K562 (cell line): ENCODE measurements around the gene ZBTB20. TPM values are rescaled to one million over a fixed set of nuclear protein-coding genes. Genes with fewer than 3 reads are reported as not detected.

ENCODE experiments used
- ATAC-seq: fragments of 200-7000 bp; cut with Tn5 transposase; 3 replicates; pipeline ENCODE4 v1.9.1; 2020; ENCODE audit warnings: moderate library complexity
- BruUV-seq: library from RNA; stranded (reverse); fragments of 400-500 nt; replicated peaks from 2 replicates; lab custom pipeline; 2021; lab: Mats Ljungman, UMichigan
- CTCF ChIA-PET: fragments of 300-600 bp; formaldehyde crosslinking; extraction: SDS; loops from one replicate; lab custom pipeline; 2021; ENCODE audit warnings: low intra/inter-chr PET ratio; lab: Yijun Ruan, JAX
- POLR2A ChIA-PET: fragments of 300-600, 350-650 bp; sonication (Branson Sonifier 250); formaldehyde crosslinking; extraction: SDS; loops from one replicate; lab custom pipeline; 2021; ENCODE audit warnings: antibody characterized with exemption, inconsistent platforms; lab: Yijun Ruan, JAX
- DNase-seq, 4 experiments: peaks; one replicate each; pipeline versions ENCODE4 v3.0.0 to v3.0.0-alpha.2; 2011 to 2018; ENCODE audit warnings: low spot score in 3 of 4, mixed read lengths in 3 of 4; ENCODE audit errors: extremely low read depth in 1 of 4
- FAIRE-seq: peaks from 2 replicates; lab custom pipeline; 2011; peaks lifted over from hg19 to GRCh38; lab: Jason Lieb, UNC
- H2AFZ ChIP-seq: 2 replicates; pipeline ENCODE4 v1.6.0; 2011; ENCODE audit warnings: low read depth, low read length, control low read depth, inconsistent platforms
- H3K27ac ChIP-seq: fragments of 200-600 bp; 3 replicates; pipeline ENCODE4 v1.8.0; 2011; ENCODE audit warnings: low read depth, mild to moderate bottlenecking, control low read depth, inconsistent platforms, low read length, moderate library complexity, mixed read lengths; ENCODE audit errors: extremely low read depth
- H3K27me3 ChIP-seq, 2 experiments: fragments of 300-600 bp in 1 of 2; 2 replicates in 1 of 2; 3 replicates in 1 of 2; pipeline versions ENCODE4 v1.6.0 to v1.8.0; 2011; ENCODE audit warnings: inconsistent platforms in 2 of 2, low read length in 2 of 2, mild to moderate bottlenecking in 1 of 2, mixed read lengths in 1 of 2, moderate library complexity in 1 of 2; ENCODE audit not compliant: control insufficient read depth in 2 of 2, insufficient read depth in 2 of 2
- H3K36me3 ChIP-seq: fragments of 300-600 bp; 3 replicates; pipeline ENCODE4 v1.8.0; 2011; ENCODE audit warnings: mild to moderate bottlenecking, low read length, inconsistent platforms; ENCODE audit not compliant: control insufficient read depth, insufficient read depth
- H3K4me1 ChIP-seq, 2 experiments: fragments of 200-600 bp in 1 of 2; replicated peaks in 1 of 2; 2 replicates in 1 of 2; 3 replicates in 1 of 2; pipeline versions ENCODE4 v1.5.1 to v1.8.0; 2011; ENCODE audit warnings: inconsistent platforms in 2 of 2, low read length in 2 of 2, mild to moderate bottlenecking in 1 of 2, mixed read lengths in 1 of 2, moderate library complexity in 1 of 2; ENCODE audit not compliant: control insufficient read depth in 2 of 2, insufficient read depth in 2 of 2
- H3K4me2 ChIP-seq: 2 replicates; pipeline ENCODE4 v1.6.1; 2011; ENCODE audit warnings: low read length, control low read depth, inconsistent platforms, mixed read lengths; ENCODE audit not compliant: insufficient read depth
- H3K4me3 ChIP-seq: fragments of 200-600 bp; sonication (generic), shearing (Covaris generic); 2 replicates; pipeline ENCODE4 v1.5.1; 2016; ENCODE audit warnings: control low read depth, inconsistent platforms
- H3K79me2 ChIP-seq: fragments of 200-600 bp; 3 replicates; pipeline ENCODE4 v1.8.0; 2011; ENCODE audit warnings: low read length, inconsistent platforms; ENCODE audit not compliant: control insufficient read depth, insufficient read depth
- H3K9ac ChIP-seq, 2 experiments: 2 replicates each; pipeline versions ENCODE4 v1.6.0 to v1.6.1; 2011; ENCODE audit warnings: low read depth in 2 of 2, low read length in 2 of 2, control low read depth in 1 of 2, inconsistent platforms in 1 of 2, mild to moderate bottlenecking in 1 of 2, mixed read lengths in 1 of 2; ENCODE audit not compliant: insufficient read depth in 1 of 2
- H3K9me1 ChIP-seq: one replicate; pipeline ENCODE4 v1.6.0; 2011; ENCODE audit warnings: inconsistent platforms, mild to moderate bottlenecking, low read length, moderate library complexity; ENCODE audit not compliant: control insufficient read depth, insufficient read depth
- H3K9me3 ChIP-seq: replicated peaks from 2 replicates; pipeline ENCODE4 v1.5.1; 2011; ENCODE audit warnings: low read depth, low read length, inconsistent platforms; ENCODE audit not compliant: control insufficient read depth, insufficient read depth
- H4K20me1 ChIP-seq: replicated peaks from 2 replicates; pipeline ENCODE4 v1.6.1; 2011; ENCODE audit warnings: low read length, inconsistent platforms, mixed read lengths; ENCODE audit not compliant: control insufficient read depth, insufficient read depth
- CREB1 ChIP-seq, 2 experiments: sonication (generic) in 1 of 2; formaldehyde crosslinking in 1 of 2; IDR thresholded peaks; 2 replicates each; pipeline versions ENCODE4 v1.6.1 to v1.8.0; 2012 to 2022; ENCODE audit warnings: inconsistent platforms in 1 of 2, mild to moderate bottlenecking in 1 of 2, missing genetic modification reagents in 1 of 2, moderate library complexity in 1 of 2
- E2F6 ChIP-seq, 2 experiments: IDR thresholded peaks; 2 replicates each; pipeline ENCODE4 v1.6.1; 2011; ENCODE audit warnings: borderline replicate concordance in 1 of 2, control low read depth in 1 of 2, low read depth in 1 of 2, low read length in 1 of 2, mild to moderate bottlenecking in 1 of 2, mixed read lengths in 1 of 2, moderate library complexity in 1 of 2; ENCODE audit not compliant: insufficient read depth in 1 of 2, insufficient read length in 1 of 2, poor library complexity in 1 of 2, severe bottlenecking in 1 of 2; ENCODE audit errors: extremely low read depth in 1 of 2
- PHB2 ChIP-seq: fragments of 450-650 bp; IDR thresholded peaks from 2 replicates; pipeline ENCODE4 v1.6.1; 2017; ENCODE audit warnings: low read depth
- ZNF165 ChIP-seq: fragments of 250-450 bp; sonication (Bioruptor Pico); IDR thresholded peaks from 2 replicates; pipeline ENCODE4 v1.4.0; 2020; ENCODE audit warnings: borderline replicate concordance
- WGBS: fragments of 100-300 bp; shearing (Covaris generic); methylation state at CpG from one replicate; pipeline ENCODE4 v1.1.6; 2016; ENCODE audit warnings: low coverage, mixed read lengths; ENCODE audit not compliant: insufficient coverage; ENCODE audit errors: missing lambda C conversion rate; 5-methylcytosine and 5-hydroxymethylcytosine counted together
- in situ Hi-C: fragments of 300-500 bp; cut with MboI; formaldehyde crosslinking; loops from 4 replicates; pipeline ENCODE4 v1.15.0; 2018; ENCODE audit warnings: inconsistent platforms, mixed read lengths
- intact Hi-C: fragments of 100-400 bp; cut with micrococcal nuclease; formaldehyde crosslinking; loops from 2 replicates; pipeline ENCODE4 v1.14.2; 2022
- polyA plus RNA-seq, 8 experiments: library from polyadenylated mRNA; depleted of rRNA in 4 of 8; stranded (reverse) in 5 of 8; unstranded in 3 of 8; fragments of >200 nt; fragmentation: Nextera tagmentation in 2 of 8; fragmentation: Illumina TruSeq in 1 of 8; extraction: Ambion mirVana in 2 of 8; extraction: Trizol in 1 of 8; gene quantifications; 2 replicates each; pipeline versions ENCODE4 v1.2.1 to v1.2.3, GENCODE V29; 2011 to 2014; ENCODE audit warnings: inconsistent platforms in 1 of 8, missing spikeins in 1 of 8
- total RNA-seq, 7 experiments: library from RNA; depleted of rRNA in 6 of 7; stranded (reverse); fragments of >200 nt in 6 of 7; fragmentation: Illumina TruSeq in 2 of 7; extraction: Trizol in 2 of 7; gene quantifications; 2 replicates each; pipeline versions ENCODE4 v1.2.1 to v1.2.3, GENCODE V29; 2011 to 2021; ENCODE audit warnings: low replicate concordance in 1 of 7

Gene ZBTB20
- total and polyA plus RNA-seq, 9 of the 15 experiments (the other 6 are each of a cell fraction or from before 2014, with no cell fraction given) = 0.17 to 1.7 (median 0.45) TPM

- TF ChIP-seq E2F6 (IDR thresholded peaks at IDR 0.05; ENCODE audit: borderline replicate concordance in 1 of 2, extremely low read depth in 1 of 2, insufficient read depth in 1 of 2, insufficient read length in 1 of 2, low read depth in 1 of 2, low read length in 1 of 2, poor library complexity in 1 of 2, severe bottlenecking in 1 of 2) (no peak), CREB1 (IDR thresholded peaks at IDR 0.05) (no peak), CREB1 (CRISPR knock-in tag; IDR thresholded peaks at IDR 0.05) (no peak)
These were observed 652.6 kb downstream of the ZBTB20 start (continued) for GRCh38 chr3:114494498-114494897.

- Histone ChIP-seq H3K27me3 (no peaks in the 10 kb centered on the region), H3K4me2 (no peak overlapping the region), H3K4me3 (no peak overlapping the region), H3K9me1 (no peaks in the 10 kb centered on the region), H3K79me2 (no peaks in the 10 kb centered on the region), H3K9ac (no peak overlapping the region), H4K20me1 (no peaks in the 10 kb centered on the region), H2AFZ (no peak overlapping the region), H3K9me3 (no peaks in the 10 kb centered on the region), H3K36me3 (no peaks in the 10 kb centered on the region), H3K27ac (no peak overlapping the region), H3K4me1 (no peaks in the 10 kb centered on the region)
- WGBS = no CpG with 5 or more reads among the region's 1 CpG
- CTCF ChIA-PET = no interaction called here
- DNase-seq (no peak), ATAC-seq (no peak), FAIRE-seq (no peak)
- no TSS peak for BruUV-seq
- intact Hi-C loops (no loop called here), in situ Hi-C loops (no loop called here)
- POLR2A ChIA-PET = no interaction called here
- no peak for TF ChIP-seq PHB2
- no peak for TF ChIP-seq ZNF165 (CRISPR knock-in tag)
These were observed 656.3 kb downstream of the ZBTB20 start for GRCh38 chr3:114490829-114491228.
